DND-41 (cell line): Measurements from ENCODE around the gene LRATD1.
A peak's percentile ranks its signal among the peaks of the same experiment; 100 is the strongest.

Experiments
- ATAC-seq: fragments of 200-7000 bp; cut with Tn5 transposase; 3 replicates; pipeline ENCODE4 v1.9.1; 2021; ENCODE audit warnings: low read depth; ENCODE audit not compliant: insufficient read depth
- DNase-seq: peaks from one replicate; pipeline ENCODE4 v3.0.0-alpha.2; 2020
- H2AFZ ChIP-seq: 2 replicates; pipeline ENCODE4 v1.6.0; 2012; ENCODE audit warnings: low read depth, low read length
- H3K27ac ChIP-seq: 2 replicates; pipeline ENCODE4 v1.5.1; 2012; ENCODE audit warnings: low read length, inconsistent platforms
- H3K27me3 ChIP-seq: fragments of 200-600 bp; sonication (generic); 2 replicates; pipeline ENCODE4 v1.6.0; 2012; ENCODE audit warnings: low read length, mild to moderate bottlenecking, inconsistent platforms; ENCODE audit not compliant: insufficient read depth, poor library complexity
- H3K36me3 ChIP-seq: 2 replicates; pipeline ENCODE4 v1.5.1; 2012; ENCODE audit warnings: low read length, inconsistent platforms; ENCODE audit not compliant: insufficient read depth
- H3K4me1 ChIP-seq: 2 replicates; pipeline ENCODE4 v1.5.1; 2012; ENCODE audit warnings: mild to moderate bottlenecking, low read length; ENCODE audit not compliant: insufficient read depth
- H3K4me2 ChIP-seq: 2 replicates; pipeline ENCODE4 v1.6.0; 2012; ENCODE audit warnings: mild to moderate bottlenecking, moderate library complexity, low read length, inconsistent platforms; ENCODE audit not compliant: insufficient read depth
- H3K4me3 ChIP-seq, 2 experiments: fragments of 200-600 bp in 1 of 2; shearing (Covaris generic) in 1 of 2; 2 replicates each; pipeline ENCODE4 v1.5.1; 2012 to 2016; ENCODE audit warnings: inconsistent platforms in 2 of 2, low read length in 2 of 2, mild to moderate bottlenecking in 2 of 2, low read depth in 1 of 2, moderate library complexity in 1 of 2
- H3K79me2 ChIP-seq: 2 replicates; pipeline ENCODE4 v1.6.0; 2012; ENCODE audit warnings: low read length, inconsistent platforms; ENCODE audit not compliant: insufficient read depth
- H3K9ac ChIP-seq: 2 replicates; pipeline ENCODE4 v1.6.0; 2012; ENCODE audit warnings: low read depth, mild to moderate bottlenecking, inconsistent platforms, low read length, moderate library complexity
- H3K9me3 ChIP-seq: 2 replicates; pipeline ENCODE4 v1.5.1; 2012; ENCODE audit warnings: low read length, moderate library complexity, mild to moderate bottlenecking, inconsistent platforms; ENCODE audit not compliant: insufficient read depth, severe bottlenecking
- H4K20me1 ChIP-seq: 2 replicates; pipeline ENCODE4 v1.6.0; 2012; ENCODE audit warnings: low read length; ENCODE audit not compliant: insufficient read depth
- CTCF ChIP-seq: IDR thresholded peaks from 2 replicates; pipeline ENCODE4 v1.5.1; 2012; ENCODE audit warnings: borderline replicate concordance, low read length, moderate library complexity, mild to moderate bottlenecking; ENCODE audit not compliant: poor library complexity, severe bottlenecking; ENCODE audit errors: extremely low read depth
- EZH2 ChIP-seq: IDR thresholded peaks from 3 replicates; pipeline ENCODE4 v1.6.1; 2012; ENCODE audit warnings: borderline replicate concordance, low read depth, mild to moderate bottlenecking, moderate library complexity, low read length, inconsistent platforms; ENCODE audit not compliant: severe bottlenecking

The LRATD1 gene

GRCh38 chr2:14635391-14635871 lies 2.9 kb downstream of the LRATD1 start:
- no peak overlapping the region for H3K4me2 ChIP-seq
- H2AFZ ChIP-seq: no peak overlapping the region
- ATAC-seq: no peak
- no peak overlapping the region for H3K4me3 ChIP-seq
- no peak overlapping the region for H3K9ac ChIP-seq
- no peaks in the 10 kb centered on the region for H3K4me1 ChIP-seq
- no peak overlapping the region for H3K27ac ChIP-seq
- TF ChIP-seq CTCF: no peak
- TF ChIP-seq EZH2: no peak
- no peaks in the 10 kb centered on the region for H3K27me3 ChIP-seq
- peaks cover 11% of the 10 kb centered on the region for H3K9me3 ChIP-seq
- no peaks in the 10 kb centered on the region for H4K20me1 ChIP-seq
- no peaks in the 10 kb centered on the region for H3K36me3 ChIP-seq
- DNase-seq: no peak
- no peaks in the 10 kb centered on the region for H3K79me2 ChIP-seq

GRCh38 chr2:14638488-14638887 lies 6.0 kb downstream of the LRATD1 start:
- DNase-seq (no peak), ATAC-seq (no peak)
- no peak overlapping the region for H2AFZ ChIP-seq
- no peak overlapping the region for H3K4me2 ChIP-seq
- no peaks in the 10 kb centered on the region for H3K36me3 ChIP-seq
- no peaks in the 10 kb centered on the region for H3K4me1 ChIP-seq
- no peak overlapping the region for H3K27ac ChIP-seq
- no peaks in the 10 kb centered on the region for H3K27me3 ChIP-seq
- peaks cover 7% of the 10 kb centered on the region for H3K9me3 ChIP-seq
- no peak overlapping the region for H3K4me3 ChIP-seq
- no peak for TF ChIP-seq EZH2
- no peak for TF ChIP-seq CTCF
- H3K79me2 ChIP-seq: no peaks in the 10 kb centered on the region
- H4K20me1 ChIP-seq: no peaks in the 10 kb centered on the region
- H3K9ac ChIP-seq: no peak overlapping the region

- Histone ChIP-seq H2AFZ (no peak overlapping the region), H3K4me3 (no peak overlapping the region), H3K9ac (no peak overlapping the region), H3K4me1 (no peaks in the 10 kb centered on the region), H3K27me3 (no peaks in the 10 kb centered on the region), H4K20me1 (no peaks in the 10 kb centered on the region), H3K4me2 (no peak overlapping the region), H3K9me3 (no peaks in the 10 kb centered on the region), H3K36me3 (no peaks in the 10 kb centered on the region), H3K79me2 (no peaks in the 10 kb centered on the region), H3K27ac (no peak overlapping the region)
- no peak for DNase-seq
- TF ChIP-seq CTCF: no peak
- no peak for TF ChIP-seq EZH2
- ATAC-seq: no peak
Measured at GRCh38 chr2:14641116-14641515, 8.6 kb downstream of the LRATD1 start.

GRCh38 chr2:14642499-14642898 lies 10.0 kb downstream of the LRATD1 start:
- no peak for TF ChIP-seq EZH2
- TF ChIP-seq CTCF: peak; percentile 41
- DNase-seq (no peak), ATAC-seq (no peak)
- Histone ChIP-seq H2AFZ (no peak overlapping the region), H3K27me3 (no peaks in the 10 kb centered on the region), H3K9me3 (no peaks in the 10 kb centered on the region), H3K4me1 (no peaks in the 10 kb centered on the region), H3K79me2 (no peaks in the 10 kb centered on the region), H3K4me2 (no peak overlapping the region), H3K27ac (no peak overlapping the region), H3K4me3 (no peak overlapping the region), H3K36me3 (no peaks in the 10 kb centered on the region), H4K20me1 (no peaks in the 10 kb centered on the region), H3K9ac (no peak overlapping the region)
